ENCODE measurements around the gene ETS1.
A peak's percentile ranks its signal among the peaks of the same experiment; 100 is the strongest.

ETS1 gene

DNA sequence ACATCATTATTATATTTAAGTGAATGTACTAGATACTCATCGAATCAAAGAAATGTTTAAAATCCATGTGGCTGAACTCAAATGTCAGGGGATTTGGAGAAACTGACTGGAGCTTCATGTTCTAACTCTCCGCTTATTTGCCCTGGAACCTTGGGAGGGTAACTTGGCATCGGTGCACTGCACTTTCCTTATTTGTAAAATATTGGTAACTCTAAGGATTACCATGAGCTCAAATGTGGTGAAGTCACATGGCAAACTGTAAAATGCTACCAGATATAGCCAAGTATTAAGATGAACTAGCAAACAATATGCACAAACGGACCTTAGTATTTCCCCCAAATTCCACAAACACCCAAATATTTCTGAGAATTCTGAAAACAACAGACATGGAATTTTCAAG lies 75.6 kb downstream of the ETS1 start:
- no peak overlapping the region for H3K27ac Mint-ChIP-seq
- peaks cover 8% of the 10 kb centered on the region for H3K27me3 Mint-ChIP-seq (ENCODE audit: low read depth, poor library complexity)
- TF ChIP-seq CTCF (IDR thresholded peaks at IDR 0.05), result no peak
- peaks cover 26% of the 10 kb centered on the region for H3K36me3 Mint-ChIP-seq (ENCODE audit: low read depth)
- no peak for DNase-seq
- H3K9me3 Mint-ChIP-seq, result no peaks in the 10 kb centered on the region
- H3K4me1 Mint-ChIP-seq, result peaks cover 42% of the 10 kb centered on the region
- no peak overlapping the region for H3K4me3 Mint-ChIP-seq

- peaks cover 6% of the 10 kb centered on the region for H3K27me3 Mint-ChIP-seq (ENCODE audit: low read depth, poor library complexity)
- H3K4me3 Mint-ChIP-seq, result no peak overlapping the region
- H3K9me3 Mint-ChIP-seq, result no peaks in the 10 kb centered on the region
- no peak for DNase-seq
- peaks cover 48% of the 10 kb centered on the region for H3K4me1 Mint-ChIP-seq
- TF ChIP-seq CTCF (IDR thresholded peaks at IDR 0.05), result no peak
- H3K27ac Mint-ChIP-seq, result no peak overlapping the region
- H3K36me3 Mint-ChIP-seq (ENCODE audit: low read depth), result peaks cover 37% of the 10 kb centered on the region
Measured at GRCh38 chr11:128509621-128510389, 77.6 kb downstream of the ETS1 start.

GRCh38 chr11:128508770-128509510 lies 78.4 kb downstream of the ETS1 start:
- no peak for DNase-seq
- peaks cover 2% of the 10 kb centered on the region for H3K27me3 Mint-ChIP-seq (ENCODE audit: low read depth, poor library complexity)
- TF ChIP-seq CTCF (IDR thresholded peaks at IDR 0.05), result no peak
- peaks cover 32% of the 10 kb centered on the region for H3K36me3 Mint-ChIP-seq (ENCODE audit: low read depth)
- H3K9me3 Mint-ChIP-seq, result no peaks in the 10 kb centered on the region
- H3K4me1 Mint-ChIP-seq, result peaks cover 57% of the 10 kb centered on the region
- H3K27ac Mint-ChIP-seq, result no peak overlapping the region
- H3K4me3 Mint-ChIP-seq, result no peak overlapping the region

- no peak for TF ChIP-seq CTCF (IDR thresholded peaks at IDR 0.05)
- H3K27ac Mint-ChIP-seq, result no peak overlapping the region
- peaks cover 23% of the 10 kb centered on the region for H3K36me3 Mint-ChIP-seq (ENCODE audit: low read depth)
- peaks cover 2% of the 10 kb centered on the region for H3K27me3 Mint-ChIP-seq (ENCODE audit: low read depth, poor library complexity)
- H3K4me3 Mint-ChIP-seq, result no peak overlapping the region
- DNase-seq, result no peak
- H3K4me1 Mint-ChIP-seq, result peaks cover 67% of the 10 kb centered on the region
- no peaks in the 10 kb centered on the region for H3K9me3 Mint-ChIP-seq
Measured at GRCh38 chr11:128507936-128508335, 79.4 kb downstream of the ETS1 start.

- Mint-ChIP-seq H3K4me1 (peaks cover 75% of the 10 kb centered on the region), H3K36me3 (ENCODE audit: low read depth) (peaks cover 15% of the 10 kb centered on the region), H3K27me3 (ENCODE audit: low read depth, poor library complexity) (peaks cover 2% of the 10 kb centered on the region), H3K9me3 (no peaks in the 10 kb centered on the region), H3K27ac (peak overlapping the region; percentile 86), H3K4me3 (peak overlapping the region; percentile 49)
- no peak for TF ChIP-seq CTCF (IDR thresholded peaks at IDR 0.05)
- peak; percentile 11 for DNase-seq
Measured at GRCh38 chr11:128506999-128507611, 80.3 kb downstream of the ETS1 start.

Measured in nephron progenitor cell (in vitro differentiated cells).